NCI-H2196 treated with DMSO at 0.1 percent for 48 hours (cell line): ENCODE data around the gene CACNA1C.

Experiments
- DNase-seq: peaks from one replicate; lab custom pipeline; 2025; ENCODE audit not compliant: unreplicated experiment; lab: John Stamatoyannopoulos, UW

Gene CACNA1C

DNA sequence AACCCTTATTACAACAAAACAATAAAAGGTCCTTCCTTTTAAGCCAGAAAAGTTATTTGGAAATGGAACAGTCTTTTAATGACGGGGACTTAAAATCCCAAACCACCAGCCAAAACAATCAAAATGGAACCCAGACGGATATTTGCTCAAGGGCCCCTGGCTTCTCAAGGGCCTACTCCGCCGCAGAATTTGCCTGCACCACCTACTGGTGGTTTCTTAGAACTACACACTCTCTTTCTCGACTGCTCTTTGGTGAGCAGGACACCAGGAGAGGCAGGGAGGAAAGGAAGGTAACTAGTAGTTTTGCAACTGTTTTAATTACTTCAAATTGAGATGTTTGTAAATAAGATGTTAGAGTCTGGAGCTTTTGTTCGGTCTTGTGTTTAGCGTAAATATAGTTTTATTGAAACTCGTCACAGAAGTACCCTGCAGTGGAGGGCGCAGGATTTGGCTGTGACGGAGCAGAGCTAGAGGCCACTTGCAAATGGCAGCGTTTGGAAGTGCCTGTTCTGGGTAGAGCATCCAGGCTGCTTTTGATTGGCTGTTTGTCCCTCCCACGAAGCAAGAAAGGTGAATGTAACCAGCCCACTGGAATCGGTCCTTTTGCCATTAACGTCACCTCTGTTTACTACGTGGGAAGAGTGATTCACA lies 238.5 kb downstream of the CACNA1C start:
- DNase-seq: no peak

DNA sequence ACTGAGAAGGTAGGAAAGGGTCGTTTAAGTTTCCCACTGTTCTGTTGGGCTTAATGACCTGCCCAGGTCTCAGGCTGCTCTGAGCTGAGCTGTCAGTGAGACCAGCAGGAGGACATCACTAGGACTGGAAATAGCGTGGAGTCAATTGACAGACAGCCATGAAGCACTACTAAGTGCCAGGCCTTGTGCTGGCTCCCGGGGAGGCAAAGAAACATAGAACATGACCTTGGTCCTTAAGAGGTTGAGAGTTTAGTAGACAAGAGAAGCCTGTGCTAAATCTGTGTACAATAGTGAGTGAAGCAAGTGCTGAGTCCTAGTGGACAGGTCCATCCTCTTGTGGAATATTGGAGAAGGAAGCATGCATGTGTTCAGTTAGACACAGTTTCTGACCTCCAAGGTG lies 239.2 kb downstream of the CACNA1C start:
- no peak for DNase-seq

DNA sequence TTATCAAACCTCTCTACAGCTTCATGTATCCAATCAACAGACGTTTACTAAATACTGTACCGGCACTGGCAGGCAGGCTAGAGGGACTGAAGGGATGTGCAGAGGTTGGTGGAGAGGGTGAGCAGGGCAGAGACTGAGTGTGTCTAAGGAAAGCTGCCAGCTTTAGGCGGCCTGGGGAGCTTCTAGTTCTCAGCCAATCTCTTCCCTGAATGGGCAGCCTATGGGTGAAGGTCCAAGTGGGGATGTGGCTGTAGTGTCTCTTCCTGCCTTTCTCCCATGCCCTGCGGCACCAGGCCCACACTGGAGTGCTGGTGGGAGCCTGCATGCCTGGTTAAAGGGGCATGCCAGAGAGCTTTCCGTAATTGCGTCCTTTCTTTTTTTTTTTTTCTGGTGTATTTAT lies 239.8 kb downstream of the CACNA1C start:
- DNase-seq: no peak

DNA sequence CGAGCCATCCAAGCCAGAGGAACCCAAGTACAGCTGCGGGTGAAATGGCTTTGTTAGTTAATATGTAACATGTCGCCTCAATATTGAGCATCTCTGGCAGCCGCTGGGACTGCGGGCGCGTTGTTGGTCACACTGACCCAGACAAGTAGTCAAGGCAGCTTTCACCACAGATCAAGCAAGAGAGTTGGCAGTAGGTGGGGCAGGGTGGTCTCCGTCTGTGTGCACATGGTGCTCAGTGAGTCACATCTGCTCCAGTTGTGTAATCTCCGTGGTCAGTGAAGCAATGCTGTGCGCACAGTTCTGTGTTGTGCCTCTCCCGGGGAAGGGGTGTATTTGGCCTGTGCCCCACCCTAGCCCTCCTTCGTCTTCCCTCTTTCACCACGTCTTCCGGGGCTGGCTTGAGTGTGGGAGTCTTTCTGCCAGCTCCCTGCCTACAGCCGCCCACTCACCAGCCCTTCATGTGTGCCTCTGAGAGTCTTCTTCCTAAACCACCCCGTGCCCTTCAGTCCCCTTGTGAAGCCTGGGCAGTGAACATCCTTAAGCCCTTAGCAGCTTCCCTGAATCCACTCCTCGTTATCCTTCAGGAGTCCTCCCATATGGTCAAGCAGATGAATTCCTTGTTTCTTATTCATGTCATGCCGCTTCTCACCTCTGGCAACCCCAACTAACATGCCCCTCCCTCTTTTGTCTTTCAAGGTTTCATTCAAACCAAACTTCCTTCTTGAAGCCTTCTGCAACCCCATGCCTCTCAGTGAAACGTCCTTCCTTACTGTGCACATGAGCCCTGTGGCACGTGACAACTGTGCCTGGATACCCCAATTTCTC lies 242.1 kb downstream of the CACNA1C start:
- no peak for DNase-seq

DNA sequence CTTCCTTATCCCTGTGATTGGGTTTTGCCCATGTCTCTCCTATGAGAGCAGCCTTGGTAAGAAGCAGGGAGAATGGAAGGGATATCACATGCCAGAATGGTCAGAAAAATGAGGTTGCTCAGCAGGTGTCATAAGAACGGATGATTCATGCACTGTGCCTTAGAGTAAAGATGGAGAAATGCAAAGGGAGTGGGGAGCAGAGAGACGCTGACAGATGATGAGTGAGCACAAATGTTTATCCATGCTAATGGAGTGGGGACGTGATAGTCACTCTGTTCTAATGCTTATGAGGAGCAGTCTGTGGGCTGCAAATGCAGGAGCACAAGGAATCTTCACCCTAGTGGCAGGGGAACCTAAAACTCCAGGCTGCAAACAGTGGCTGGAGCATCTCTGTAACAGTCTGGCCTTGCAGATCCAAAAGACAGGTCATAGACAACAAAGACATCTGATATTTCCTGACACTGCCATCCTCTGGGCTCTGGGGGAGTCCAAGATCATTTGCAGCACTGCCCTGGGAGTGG lies 243.2 kb downstream of the CACNA1C start:
- no peak for DNase-seq

DNA sequence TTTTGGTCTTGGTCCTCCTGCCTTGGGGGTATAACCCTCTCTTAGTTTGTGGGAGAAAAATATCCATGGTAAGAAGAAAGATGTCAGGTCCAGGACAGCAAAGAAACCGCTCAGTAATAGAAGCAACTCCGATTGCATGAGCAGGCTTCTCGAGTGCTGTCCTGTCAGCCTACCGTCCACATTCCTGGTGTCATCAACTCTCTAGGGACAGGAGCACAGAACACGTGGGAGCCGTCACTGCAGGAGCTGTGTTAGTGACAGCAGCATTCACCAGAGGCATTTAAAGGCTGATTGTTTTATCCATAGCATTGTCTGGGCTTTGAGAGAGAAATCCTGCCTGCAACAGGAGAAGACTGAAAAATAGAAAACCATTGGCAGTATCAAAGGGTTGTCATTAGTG lies 244.2 kb downstream of the CACNA1C start:
- no peak for DNase-seq

DNA sequence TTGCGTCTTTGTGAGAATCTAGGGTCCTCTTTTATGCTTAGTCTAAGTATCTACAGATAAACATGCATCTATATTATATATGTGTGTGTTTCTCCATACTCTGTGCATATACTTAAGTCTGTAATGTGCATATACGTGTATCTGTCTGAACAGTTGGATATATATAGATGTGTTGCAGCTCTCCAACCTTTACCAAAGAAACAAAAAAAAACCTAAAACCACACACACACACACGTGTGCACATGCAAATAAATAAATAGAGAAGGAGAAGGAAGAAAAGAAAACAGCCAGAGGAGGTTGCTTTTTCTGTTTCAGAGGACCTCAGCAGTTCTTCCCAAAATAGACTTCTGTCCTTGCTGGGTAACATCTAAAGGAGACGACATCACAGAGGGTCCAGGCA lies 244.9 kb downstream of the CACNA1C start:
- DNase-seq: no peak

DNA sequence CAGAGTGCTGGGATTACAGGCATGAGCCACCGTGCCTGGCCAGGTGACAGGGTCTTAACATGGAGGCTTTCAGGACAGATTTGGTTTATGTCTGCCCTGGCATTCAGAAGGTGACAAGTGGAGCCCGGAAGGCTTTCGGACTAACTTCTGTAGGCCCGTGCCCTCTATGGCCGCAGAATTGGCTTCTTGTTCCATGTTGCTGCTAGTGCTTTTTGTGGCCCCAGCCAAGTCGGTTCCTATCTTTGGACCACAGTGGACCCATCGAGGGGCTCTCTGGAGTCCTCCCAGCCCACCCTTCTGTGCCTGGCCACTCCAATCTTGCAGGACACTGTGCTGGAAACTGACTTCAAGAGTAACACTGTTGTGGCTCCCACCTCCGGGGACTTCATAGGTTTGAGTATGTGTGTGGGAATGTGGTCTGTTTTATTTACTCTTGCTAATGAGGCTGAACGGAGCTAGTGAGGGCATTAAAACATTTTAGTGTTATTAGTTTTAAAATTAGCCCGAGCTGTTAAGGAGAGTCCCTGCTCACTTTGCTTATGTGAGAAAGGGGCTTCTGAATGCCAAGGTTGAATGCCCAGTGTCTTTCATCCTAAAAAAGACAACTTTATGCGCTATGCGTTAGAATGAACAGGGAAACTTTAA lies 245.9 kb downstream of the CACNA1C start:
- no peak for DNase-seq

DNA sequence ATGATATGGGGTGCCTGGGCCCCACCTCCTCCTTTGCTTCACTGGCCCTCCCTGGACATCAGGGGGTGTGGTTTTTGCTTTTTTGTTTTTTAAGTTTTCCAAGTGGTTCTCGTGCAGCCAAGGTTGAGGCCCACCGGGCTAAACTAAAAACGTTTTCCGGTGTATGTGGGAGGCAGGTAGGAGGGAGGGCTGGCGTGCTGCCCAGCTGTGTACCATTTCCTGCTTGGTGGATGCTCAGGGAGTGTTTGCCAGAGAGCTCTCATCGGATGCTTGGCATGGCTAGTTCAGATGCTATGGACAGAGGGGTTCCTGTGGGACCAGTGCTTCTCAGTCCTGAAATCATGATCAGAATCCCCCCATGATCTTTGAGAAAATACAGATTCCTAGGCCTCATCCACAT lies 246.4 kb downstream of the CACNA1C start:
- no peak for DNase-seq

DNA sequence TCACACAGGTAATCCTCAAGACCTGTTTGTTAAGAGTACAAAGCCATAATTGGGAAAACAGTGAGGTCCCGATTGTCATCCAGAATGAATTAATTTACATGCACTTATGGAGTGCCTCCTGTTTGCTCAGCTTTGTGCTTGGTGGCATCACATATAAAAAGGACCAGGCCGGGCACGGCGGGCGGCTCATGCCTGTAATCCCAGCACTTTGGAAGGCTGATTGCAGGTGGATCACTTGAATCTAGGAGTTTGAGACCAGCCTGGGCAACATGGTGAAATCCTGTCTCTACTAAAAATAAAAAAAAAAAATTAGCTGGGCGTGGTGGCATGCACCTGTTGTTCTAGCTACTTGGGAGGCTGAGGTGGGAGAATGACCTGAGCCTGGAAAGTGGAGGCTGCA lies 247.4 kb downstream of the CACNA1C start:
- DNase-seq: no peak

DNA sequence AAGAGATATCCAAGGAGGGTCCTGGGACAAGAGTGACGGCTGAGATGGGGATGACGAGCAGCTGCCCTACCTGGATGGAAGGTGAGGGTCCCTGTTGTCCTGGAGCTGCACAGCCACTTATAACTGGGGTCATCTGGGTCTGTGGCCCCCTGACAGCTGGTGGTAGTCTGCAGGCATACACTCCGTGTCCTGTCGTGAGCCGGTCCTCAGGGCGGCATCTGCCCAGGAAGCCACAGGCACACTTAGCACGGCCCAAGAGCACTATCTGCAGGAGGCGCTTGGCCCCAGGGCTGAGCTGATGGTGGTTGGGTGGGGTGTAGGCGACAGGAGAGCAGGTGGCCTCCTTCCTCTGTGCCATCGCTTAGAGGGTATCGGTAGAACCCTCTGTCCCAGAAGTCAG lies 248.1 kb downstream of the CACNA1C start:
- no peak for DNase-seq

DNA sequence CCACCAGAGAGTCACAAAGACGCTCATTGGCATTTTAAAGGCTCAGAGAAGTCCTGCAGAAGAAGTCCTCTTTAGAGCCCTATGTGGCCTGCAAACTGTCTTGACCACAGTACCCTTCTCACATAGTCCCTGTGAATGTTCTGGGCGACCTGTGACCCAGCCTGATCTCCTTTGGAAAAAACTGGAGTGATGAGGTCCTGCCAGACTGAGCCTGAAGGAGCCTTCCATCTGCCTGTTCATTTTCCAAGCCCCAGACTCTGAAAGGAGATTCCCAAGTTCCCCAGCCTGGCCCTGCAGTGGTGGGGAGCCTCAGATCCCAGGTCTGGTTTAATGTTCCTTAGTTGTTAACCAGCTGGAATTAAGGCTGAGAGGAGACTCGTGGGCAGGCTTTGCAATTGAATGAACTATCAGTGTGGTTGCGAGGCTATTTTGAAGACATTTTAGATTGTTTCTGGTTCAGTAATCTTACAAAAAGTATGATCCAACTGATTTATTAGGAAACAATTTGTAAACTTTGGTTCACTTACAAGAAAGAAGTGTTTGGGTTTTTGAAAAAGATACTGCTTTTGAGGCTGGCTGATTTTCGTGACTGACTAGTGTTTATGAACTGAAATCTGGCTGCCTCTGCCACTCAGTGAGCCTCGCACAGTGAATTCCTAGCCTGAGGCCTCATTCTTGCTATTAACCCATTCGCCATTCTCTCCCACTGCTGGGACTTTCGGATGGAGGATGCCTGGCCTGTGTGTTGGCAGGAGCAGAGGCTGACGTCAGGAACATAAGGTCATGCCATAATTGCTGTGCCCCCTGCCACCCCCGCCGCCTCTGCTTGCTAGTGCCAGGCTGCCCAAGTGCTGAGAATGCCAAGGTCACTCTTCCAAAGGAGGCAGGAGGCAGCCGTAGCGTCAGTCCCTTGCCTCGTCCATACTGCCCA lies 249.0 kb downstream of the CACNA1C start:
- DNase-seq: no peak

DNA sequence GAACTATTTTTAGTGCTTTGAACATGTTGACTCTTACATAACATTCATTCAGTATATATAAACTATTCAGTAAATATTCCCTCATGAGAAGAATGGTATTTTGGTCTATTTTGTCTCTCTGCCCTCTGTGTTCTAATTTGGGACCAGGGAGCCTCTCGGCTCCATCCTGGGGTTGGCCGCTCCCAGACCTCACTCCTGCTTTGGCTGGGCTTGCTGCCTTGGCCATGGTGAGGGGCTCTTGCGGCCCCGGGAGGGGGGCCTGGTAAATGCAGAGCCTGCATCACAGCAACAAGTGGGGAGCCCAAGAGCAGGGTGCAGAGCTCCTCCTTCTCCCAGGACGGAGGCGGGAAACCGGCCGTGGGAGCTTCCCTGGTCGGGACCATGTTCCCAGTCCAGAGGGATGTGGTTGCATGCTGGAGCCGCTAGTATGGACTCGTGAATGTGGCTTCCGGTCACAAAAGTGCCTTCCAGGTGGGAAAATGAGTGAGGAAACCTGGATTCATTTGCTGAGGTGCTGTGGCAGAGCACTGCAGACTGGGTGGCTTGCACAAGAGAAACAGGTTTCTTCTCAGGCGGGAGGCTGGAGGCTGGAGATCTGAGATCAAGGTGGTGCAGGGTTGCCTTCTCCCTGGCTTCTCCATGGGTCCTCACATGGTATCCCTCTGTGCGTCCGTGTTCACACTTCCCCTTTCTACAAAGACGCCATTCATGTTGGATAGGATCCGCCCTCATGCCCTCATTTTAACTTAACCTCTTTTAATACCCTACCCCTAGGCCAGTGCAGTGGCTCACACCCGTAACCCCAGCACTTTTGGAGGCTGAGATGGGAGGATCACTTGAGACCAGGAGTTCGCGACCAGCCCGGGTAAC lies 250.2 kb downstream of the CACNA1C start:
- no peak for DNase-seq

DNA sequence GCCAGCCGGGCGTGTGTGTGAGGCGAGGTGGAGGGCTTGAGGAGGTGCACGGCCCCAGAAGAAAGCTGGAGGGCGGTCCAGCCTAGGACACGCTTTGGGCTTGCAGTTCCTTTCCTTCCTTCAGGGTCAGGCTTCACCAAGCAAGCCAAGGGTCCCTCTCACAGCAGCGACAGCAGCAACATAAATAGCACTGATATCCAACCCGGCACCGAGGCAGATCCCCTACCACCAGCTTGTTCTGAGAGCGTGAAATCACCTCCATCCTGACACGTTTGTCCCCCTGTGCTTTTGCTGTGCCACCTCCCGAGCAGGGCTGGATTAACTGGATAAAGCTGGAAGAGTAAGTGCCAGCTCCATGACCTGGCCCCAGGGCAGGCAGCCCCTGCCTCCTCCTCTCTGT lies 251.4 kb downstream of the CACNA1C start:
- no peak for DNase-seq

DNA sequence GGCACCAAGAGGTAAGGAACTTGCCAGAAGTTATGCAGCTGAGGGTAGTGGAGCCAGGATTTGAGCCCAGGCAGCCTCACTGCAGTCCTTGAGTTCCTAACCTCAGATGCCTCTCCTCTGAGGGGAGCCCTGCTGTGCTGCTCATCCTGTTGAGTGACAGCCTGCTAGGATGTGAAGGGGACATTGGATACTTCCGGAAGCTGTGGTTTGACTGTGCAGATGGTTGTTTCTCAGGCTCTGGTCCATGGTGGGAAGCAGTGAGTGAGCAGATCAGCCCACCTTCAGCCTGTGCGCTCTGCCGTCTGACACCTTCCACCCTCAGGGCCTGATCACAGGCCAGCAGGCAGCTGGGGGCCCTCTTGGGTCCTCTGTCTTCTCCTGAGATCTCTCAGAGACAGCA lies 253.2 kb downstream of the CACNA1C start:
- no peak for DNase-seq

DNA sequence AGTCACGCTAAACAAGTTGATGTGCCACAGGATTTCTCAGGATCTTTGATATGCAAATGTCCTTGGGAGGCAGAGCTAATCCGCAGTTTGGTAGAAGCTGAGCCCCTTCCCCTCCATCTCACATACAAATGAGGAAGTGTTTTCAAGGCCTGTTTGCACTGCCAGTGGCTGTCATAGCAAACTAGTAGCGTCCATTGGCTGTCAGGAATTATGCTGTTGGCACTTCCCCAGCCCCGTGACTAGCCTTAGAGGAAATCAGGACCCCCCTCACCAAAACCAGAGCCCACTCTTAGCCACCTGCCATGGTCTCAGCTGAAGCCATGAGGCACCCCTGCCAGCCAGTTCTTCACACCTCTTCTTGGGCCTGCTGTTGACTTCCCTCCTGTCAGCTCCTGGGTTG lies 253.9 kb downstream of the CACNA1C start:
- no peak for DNase-seq

DNA sequence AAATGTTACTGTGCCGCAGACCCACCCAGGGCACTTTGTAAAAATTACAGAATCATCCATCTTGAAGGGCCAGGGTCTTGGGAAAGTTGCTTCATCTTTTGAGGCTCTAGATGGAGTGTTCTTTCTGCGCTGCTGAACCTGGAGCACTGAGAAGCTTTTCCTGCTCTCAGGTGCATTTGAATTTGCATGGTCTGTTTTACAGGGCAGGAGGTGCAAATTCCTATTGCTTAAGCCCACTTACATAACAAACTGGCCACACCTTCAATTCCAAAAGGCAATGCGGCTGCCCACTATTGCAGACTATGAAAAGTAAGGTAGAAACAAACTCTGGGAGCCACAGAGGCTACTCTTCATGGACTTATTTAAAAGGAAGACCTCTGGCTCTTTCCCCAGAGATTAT lies 254.8 kb downstream of the CACNA1C start:
- no peak for DNase-seq

DNA sequence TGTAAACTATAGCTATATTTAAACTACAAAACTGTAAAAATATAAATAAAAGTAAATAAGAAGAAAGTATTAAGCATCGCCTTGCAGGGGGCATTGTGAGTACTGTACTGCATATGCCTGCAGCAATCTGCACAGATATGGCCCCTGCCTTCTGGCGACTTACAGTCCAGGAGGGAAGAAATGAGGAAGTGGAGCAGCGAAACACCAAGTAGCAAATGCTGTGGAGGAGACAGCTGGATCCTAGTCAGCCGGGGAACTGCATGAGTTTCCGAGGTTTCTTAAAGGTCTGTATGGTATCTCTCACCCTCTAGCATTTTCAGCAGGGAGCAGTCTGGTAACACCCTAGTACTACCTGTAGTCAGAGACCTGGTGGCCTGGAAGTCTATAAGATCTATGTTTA lies 256.9 kb downstream of the CACNA1C start:
- no peak for DNase-seq

DNA sequence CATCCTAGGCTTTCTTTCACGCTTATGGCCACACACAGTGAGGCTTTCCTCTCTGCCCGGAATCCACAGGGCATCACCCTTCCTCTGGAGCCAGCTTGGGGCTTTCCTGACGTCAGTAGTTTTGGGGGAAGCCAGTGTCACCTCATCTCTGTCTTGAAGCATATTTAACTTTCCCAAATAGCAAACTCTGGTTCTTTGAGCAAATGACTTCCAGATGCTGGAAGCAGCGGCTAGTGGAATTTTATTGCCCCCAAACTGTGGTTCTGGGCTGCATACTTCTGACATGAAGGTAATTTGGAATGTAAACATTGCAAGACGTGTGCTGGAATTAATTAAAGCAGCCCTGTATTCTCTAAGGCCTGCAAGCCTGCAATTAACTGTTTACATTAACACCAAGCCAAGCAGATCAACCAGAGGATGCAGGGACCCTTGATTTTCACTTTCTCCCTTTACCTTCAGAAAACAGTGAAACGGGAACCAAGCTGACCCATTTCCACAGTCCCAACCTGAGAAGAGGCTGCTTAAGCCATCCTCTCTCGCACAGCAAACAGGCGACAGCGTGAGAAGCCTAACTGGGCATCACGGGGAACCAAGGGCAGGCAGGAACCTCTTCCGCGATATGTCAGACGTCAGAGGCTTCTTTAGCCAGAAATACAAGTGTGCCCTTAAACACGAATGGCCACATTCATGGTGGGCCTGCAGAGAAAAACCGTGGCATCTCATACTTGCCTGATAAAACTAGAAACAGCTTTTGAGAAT lies 258.4 kb downstream of the CACNA1C start:
- no peak for DNase-seq
